ENCODE results near the gene CMYA5.

DNA sequence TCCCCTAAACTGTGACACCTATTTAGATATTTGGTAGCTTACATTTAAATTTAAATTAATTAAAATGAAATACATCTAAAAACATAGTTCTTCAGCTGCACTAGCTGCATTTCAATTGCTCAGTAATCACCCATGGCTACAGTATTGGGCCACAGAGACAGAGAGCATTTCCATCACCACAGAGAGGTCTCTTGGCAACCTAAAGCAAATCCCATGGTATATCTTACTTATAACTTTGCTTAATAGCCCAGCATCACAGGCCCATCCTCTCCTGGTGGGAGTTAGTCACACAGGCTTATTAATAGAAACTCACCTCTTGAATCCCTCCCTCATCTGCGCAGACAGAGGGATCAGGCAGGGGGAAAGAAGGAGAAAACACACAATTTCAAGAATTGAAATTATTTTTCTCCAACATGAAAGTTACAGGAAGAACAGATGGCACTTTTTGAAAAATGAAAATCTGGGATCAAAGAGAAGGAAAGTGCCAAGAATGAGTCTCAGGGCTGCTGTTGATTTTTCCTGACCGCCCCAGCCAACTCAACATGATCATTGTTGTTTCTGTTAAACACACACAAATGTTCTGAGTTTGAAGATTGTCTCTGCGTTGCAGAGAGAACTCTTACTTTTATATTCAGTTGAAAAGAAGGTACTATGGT, 144.6 kb downstream of the CMYA5 start:
- TF ChIP-seq, protein P1, sequence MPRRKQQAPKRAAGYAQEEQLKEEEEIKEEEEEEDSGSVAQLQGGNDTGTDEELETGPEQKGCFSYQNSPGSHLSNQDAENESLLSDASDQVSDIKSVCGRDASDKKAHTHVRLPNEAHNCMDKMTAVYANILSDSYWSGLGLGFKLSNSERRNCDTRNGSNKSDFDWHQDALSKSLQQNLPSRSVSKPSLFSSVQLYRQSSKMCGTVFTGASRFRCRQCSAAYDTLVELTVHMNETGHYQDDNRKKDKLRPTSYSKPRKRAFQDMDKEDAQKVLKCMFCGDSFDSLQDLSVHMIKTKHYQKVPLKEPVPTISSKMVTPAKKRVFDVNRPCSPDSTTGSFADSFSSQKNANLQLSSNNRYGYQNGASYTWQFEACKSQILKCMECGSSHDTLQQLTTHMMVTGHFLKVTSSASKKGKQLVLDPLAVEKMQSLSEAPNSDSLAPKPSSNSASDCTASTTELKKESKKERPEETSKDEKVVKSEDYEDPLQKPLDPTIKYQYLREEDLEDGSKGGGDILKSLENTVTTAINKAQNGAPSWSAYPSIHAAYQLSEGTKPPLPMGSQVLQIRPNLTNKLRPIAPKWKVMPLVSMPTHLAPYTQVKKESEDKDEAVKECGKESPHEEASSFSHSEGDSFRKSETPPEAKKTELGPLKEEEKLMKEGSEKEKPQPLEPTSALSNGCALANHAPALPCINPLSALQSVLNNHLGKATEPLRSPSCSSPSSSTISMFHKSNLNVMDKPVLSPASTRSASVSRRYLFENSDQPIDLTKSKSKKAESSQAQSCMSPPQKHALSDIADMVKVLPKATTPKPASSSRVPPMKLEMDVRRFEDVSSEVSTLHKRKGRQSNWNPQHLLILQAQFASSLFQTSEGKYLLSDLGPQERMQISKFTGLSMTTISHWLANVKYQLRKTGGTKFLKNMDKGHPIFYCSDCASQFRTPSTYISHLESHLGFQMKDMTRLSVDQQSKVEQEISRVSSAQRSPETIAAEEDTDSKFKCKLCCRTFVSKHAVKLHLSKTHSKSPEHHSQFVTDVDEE (CRISPR knock-in tag; IDR thresholded peaks at IDR 0.05) = no peak
- TF ChIP-seq ZFP30 (CRISPR knock-in tag; IDR thresholded peaks at IDR 0.05) (no peak), ZFP3 (CRISPR knock-in tag; IDR thresholded peaks at IDR 0.05) (no peak), PPARA (CRISPR knock-in tag; IDR thresholded peaks at IDR 0.05; ENCODE audit: borderline replicate concordance) (no peak), ARNTL (CRISPR knock-in tag; IDR thresholded peaks at IDR 0.05; ENCODE audit: borderline replicate concordance, low read depth) (no peak), RARB (CRISPR knock-in tag; IDR thresholded peaks at IDR 0.05) (no peak), TCF4 (CRISPR knock-in tag; IDR thresholded peaks at IDR 0.05; ENCODE audit: borderline replicate concordance) (no peak), CREB5 (CRISPR knock-in tag; IDR thresholded peaks at IDR 0.05; ENCODE audit: low read depth) (no peak), ZNF565 (CRISPR knock-in tag; conservative IDR thresholded peaks at IDR 0.05; ENCODE audit: low read depth) (no peak)
